Keratinocyte (primary cell): Measurements from ENCODE around the gene FLNC.

Experiments
- EZH2 ChIP-seq: IDR thresholded peaks from one replicate; pipeline ENCODE4 v1.6.1; 2012; ENCODE audit warnings: inconsistent platforms, mild to moderate bottlenecking, low read length, moderate library complexity
- TF ChIP-seq, protein P1 (sequence below), 3 experiments: IDR thresholded peaks in 1 of 3; conservative IDR thresholded peaks in 1 of 3; optimal IDR thresholded peaks in 1 of 3; 2 replicates in 2 of 3; 3 replicates in 1 of 3; pipeline versions ENCODE3 to v1.5.1; 2011; ENCODE audit warnings: low read length in 3 of 3, mild to moderate bottlenecking in 3 of 3, moderate library complexity in 2 of 3, control low read depth in 1 of 3, inconsistent platforms in 1 of 3; ENCODE audit not compliant: insufficient read depth in 2 of 3; ENCODE audit errors: extremely low read depth in 1 of 3

DNA sequence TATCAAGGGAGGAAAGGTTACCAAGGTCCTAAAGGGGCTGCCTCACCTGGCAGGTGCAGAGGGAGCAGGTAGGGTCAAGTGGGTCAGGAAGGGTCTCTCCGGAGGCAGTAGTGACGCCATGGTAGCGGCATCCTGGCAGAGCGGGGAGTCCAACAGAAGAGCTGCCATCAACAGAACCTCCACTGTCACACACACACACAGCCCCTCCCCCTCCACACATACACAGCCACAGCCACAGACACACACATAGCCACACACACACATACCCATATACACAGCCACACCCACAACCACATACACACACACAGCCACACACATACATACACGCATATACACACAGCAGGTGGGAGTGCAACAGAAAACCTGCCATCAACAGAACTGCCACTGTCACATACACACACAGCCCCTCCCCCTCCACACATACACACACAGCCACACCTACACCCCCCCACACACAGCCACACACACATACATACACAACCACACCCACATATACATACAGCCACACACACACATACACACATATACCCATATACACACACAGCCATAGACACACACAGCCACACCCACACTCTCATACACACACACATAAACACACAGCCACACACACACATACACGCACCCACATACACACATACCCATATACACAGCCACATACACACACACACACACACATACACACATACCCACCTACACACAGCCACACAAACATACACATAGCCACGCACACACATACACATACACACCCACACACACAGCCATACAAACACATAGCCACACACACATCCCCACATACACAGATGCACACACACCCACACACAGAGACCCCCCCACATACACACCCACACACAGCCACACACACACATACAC, 57.2 kb downstream of the FLNC start:
- TF ChIP-seq, protein P1, sequence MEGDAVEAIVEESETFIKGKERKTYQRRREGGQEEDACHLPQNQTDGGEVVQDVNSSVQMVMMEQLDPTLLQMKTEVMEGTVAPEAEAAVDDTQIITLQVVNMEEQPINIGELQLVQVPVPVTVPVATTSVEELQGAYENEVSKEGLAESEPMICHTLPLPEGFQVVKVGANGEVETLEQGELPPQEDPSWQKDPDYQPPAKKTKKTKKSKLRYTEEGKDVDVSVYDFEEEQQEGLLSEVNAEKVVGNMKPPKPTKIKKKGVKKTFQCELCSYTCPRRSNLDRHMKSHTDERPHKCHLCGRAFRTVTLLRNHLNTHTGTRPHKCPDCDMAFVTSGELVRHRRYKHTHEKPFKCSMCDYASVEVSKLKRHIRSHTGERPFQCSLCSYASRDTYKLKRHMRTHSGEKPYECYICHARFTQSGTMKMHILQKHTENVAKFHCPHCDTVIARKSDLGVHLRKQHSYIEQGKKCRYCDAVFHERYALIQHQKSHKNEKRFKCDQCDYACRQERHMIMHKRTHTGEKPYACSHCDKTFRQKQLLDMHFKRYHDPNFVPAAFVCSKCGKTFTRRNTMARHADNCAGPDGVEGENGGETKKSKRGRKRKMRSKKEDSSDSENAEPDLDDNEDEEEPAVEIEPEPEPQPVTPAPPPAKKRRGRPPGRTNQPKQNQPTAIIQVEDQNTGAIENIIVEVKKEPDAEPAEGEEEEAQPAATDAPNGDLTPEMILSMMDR (optimal IDR thresholded peaks at IDR 0.05 in 1 of 3, IDR thresholded peaks at IDR 0.05 in 1 of 3, conservative IDR thresholded peaks at IDR 0.05 in 1 of 3; ENCODE audit: extremely low read depth in 1 of 3, insufficient read depth in 2 of 3, low read length in 3 of 3): no peak
- no peak for TF ChIP-seq EZH2
